GM21825 (cell line): ENCODE results near the gene SHROOM3.
A peak's percentile ranks its signal among the peaks of the same experiment; 100 is the strongest.

Experiments used
- ATAC-seq: cut with Tn5 transposase; IDR thresholded peaks from one replicate; pipeline ENCODE4 v1.9.1; 2021; ENCODE audit warnings: mild to moderate bottlenecking, moderate library complexity; ENCODE audit not compliant: unreplicated experiment

Gene SHROOM3

DNA sequence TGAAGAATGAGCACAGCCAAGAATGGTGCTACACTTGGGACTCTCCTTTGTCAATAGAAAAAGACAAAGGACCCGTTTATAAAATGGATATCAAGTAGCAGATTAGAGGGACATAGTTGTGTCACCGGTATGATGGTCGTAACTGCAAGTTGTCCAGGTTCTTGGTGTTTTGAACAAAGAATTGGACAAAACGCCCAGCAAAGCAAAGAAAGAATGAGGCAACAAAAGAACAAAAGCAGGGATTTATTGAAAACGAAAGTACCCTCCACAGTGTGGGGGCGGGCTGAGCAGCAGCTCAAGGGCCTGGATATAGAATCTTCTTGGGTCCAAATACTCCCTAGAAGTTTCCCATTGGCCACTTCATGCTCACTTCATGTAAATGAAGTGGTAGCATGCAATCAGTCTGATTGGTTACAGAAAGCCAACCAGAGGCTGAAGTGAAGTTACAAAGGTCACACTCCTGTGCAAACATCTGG lies 54.7 kb downstream of the SHROOM3 start:
- ATAC-seq = no peak

- ATAC-seq = no peak
Measured at GRCh38 chr4:76492055-76492454, 57.0 kb downstream of the SHROOM3 start.

GRCh38 chr4:76494243-76494642 lies 59.2 kb downstream of the SHROOM3 start:
- ATAC-seq = no peak

GRCh38 chr4:76494871-76495590 lies 60.0 kb downstream of the SHROOM3 start:
- ATAC-seq = no peak

GRCh38 chr4:76498550-76498949 lies 63.5 kb downstream of the SHROOM3 start:
- no peak for ATAC-seq

DNA sequence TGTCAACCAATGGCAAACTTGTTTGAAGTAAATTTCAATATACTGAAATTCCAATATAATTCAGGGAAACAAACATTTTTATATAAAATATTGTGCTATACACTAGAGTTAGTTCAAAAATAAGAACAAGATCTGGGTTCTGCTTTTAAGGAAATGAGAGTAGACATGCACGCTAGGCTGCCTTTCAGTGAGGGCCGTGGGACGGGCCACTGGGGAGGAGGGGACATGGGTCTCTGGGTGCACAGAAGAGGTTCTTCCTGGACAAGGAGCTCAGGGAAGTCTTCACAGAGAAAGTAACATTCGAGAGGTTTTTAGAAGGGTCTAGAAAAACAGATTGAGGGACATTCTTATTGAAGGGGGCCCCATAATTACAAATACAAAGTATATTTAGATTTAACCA lies 64.4 kb downstream of the SHROOM3 start:
- ATAC-seq = peak; percentile 71

DNA sequence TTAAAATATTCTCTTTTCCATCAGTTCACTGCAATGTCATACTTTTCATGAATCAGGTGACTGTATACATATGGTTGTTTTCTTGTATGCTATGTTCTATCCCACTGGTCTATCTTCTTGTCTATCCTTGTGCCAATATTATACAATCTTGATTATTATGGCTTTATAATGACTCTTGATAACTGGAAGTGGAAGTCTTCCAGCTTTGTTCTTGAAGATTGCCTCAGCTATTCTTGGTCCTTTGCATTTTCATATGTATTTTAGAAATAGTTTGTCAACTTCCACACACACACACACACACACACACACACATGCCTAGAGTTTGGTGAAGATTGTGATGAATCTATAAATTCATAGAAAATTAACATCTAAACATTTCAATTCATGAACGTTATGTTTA lies 67.9 kb downstream of the SHROOM3 start:
- no peak for ATAC-seq

DNA sequence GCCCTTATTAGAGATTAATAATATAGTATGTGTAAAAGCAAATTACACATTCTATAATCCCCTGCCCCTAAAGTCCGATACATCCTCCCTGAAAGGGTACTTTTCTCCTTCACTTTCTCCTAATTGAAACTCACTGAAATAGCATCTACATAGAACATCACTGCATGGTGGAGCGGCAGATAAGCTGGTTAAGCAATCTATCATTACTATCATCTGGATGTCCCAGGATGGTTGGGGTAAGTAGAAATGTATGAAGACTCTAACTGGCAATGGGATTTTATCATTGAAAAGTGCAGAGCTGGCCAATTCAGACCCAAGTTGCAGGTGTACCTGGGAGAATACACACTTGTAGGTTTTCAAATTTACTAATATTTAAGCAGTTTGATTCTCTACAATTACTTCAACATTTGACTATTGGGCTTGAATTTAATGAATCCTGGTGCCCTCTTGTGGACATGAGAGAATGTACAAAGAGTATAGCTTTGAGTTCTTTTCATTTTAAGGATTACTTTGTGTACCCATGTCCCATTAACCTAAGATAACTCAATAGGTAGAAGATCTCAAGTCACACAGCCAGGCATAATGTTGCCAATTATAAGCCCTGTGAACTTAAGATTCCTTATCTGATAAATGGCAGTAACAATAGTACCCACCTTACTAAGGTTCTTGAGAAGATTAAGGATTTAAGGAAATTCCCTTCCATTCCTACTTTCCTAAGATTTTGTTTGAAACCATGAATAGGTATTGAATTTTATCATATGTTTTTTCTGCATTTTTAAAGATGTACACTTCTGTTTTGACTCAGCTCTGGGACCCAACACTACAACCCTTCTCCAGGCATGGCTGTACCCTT lies 69.8 kb downstream of the SHROOM3 start:
- no peak for ATAC-seq

DNA sequence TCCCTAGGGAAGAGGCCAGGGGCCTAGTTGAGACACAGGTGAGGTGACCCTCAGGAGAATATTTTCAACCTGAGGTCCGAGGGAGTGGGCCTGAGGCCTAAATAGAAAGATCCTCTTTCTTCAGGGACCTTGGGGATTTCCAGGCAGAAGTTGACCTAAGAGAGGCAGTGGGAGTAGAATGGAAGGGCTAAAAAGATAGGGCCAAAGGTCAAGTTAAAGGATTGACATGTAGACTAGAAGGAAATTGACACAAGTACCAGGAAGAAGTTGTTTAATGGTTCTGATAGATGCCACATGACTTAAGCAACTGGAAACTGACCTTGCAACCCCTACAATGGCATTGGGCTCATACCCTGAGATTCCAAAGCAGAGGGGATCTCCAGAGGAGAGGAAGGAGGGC lies 76.9 kb downstream of the SHROOM3 start:
- ATAC-seq = no peak

- no peak for ATAC-seq
Measured at GRCh38 chr4:76513482-76513881, 78.5 kb downstream of the SHROOM3 start.

DNA sequence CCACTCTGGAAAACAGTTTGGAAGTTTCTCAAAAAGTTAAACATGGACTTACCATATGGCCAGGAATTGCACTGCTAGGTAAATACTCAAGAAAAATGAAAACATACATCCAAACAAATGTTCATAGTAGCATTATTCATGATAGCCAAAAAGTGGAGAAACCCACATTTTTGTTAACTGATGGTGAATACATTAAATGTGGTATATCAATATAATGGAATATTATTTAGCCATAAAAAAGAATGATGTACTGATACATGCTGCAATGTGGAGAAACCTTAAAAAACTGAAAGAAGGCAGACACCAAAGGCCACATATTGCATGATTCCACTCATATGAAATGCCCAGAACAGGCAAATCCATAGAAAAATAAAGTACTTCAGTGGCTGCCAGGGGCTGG lies 79.1 kb downstream of the SHROOM3 start:
- ATAC-seq = no peak

GRCh38 chr4:76515975-76516843 lies 81.2 kb downstream of the SHROOM3 start:
- ATAC-seq = peak; percentile 74

DNA sequence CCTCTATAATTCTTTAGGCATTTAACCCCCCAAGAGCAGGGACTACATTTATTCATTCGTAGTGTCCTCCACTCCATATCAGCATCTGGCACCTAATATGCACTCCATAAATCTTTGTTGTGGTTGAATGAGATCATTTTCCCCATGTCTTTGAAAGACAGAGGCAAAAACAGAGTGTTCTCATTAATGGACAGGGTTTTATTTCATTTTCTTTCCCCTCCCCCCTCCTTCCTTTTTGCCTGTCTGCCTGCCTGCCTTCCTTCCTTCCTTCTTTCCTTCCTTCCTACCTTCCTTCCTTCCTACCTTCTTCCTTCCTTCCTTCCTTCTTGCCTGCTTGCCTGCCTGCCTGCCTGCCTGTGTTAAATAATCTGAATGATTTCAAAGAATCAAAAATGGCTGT lies 83.2 kb downstream of the SHROOM3 start:
- no peak for ATAC-seq

- ATAC-seq = no peak
Measured at GRCh38 chr4:76523593-76523992, 88.6 kb downstream of the SHROOM3 start.

DNA sequence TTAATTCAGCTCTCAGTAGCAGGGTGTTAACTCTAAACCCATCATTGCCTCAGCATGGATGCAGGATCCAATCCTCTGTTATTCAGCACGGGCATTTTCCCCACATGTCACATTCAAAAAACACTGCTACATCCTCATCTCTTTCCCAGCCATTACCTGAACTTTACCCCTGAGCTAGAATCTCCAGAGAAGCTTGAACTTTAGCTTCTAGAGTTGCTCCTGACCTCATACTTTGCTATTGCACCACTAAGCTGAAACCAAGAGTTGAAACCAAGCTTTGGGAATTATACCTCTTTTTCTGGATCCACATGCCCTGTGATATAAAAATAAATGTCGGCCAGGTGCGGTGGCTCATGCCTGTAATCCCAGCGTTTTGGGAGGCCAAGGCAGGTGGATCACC lies 90.7 kb downstream of the SHROOM3 start:
- no peak for ATAC-seq

- ATAC-seq = no peak
Measured at GRCh38 chr4:76526585-76526990, 91.6 kb downstream of the SHROOM3 start.

DNA sequence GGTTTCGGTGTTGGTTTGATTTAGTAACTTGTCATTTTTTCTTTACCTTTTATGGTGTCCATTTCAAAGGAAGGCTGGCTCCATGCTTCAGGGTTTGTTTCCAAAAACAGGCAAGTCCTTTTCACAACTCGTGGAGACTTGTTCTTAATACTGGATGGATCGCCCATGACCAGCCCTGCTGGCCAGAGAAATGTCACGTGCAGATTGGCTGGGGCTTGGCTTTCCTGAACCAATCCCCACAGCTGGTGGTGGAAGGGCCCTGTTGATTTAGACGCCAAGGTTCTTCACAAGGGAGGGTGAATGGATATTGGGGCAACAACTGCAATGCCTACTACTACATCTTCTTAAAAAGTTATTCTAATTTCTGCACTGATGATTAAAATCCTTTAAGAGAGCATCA lies 92.6 kb downstream of the SHROOM3 start:
- ATAC-seq = no peak

GRCh38 chr4:76531597-76531996 lies 96.6 kb downstream of the SHROOM3 start:
- no peak for ATAC-seq

DNA sequence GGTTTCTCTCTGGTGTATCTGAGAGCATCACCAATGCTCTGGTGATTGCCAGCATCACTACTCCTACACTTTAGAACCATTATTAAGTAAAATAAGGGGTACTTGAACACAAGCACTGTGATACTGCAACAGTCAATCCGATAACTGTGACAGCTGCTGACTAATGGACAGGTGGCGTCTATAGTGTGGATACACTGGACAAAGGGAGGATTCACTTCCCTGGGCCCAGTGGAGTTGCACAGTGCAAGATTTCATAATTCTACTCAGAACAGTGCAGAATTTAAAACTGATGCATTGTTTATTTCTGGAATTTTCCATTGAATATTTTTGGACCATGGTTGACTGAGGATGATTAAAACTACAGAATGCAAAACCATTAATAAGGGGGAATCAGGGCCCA lies 97.8 kb downstream of the SHROOM3 start:
- ATAC-seq = no peak

DNA sequence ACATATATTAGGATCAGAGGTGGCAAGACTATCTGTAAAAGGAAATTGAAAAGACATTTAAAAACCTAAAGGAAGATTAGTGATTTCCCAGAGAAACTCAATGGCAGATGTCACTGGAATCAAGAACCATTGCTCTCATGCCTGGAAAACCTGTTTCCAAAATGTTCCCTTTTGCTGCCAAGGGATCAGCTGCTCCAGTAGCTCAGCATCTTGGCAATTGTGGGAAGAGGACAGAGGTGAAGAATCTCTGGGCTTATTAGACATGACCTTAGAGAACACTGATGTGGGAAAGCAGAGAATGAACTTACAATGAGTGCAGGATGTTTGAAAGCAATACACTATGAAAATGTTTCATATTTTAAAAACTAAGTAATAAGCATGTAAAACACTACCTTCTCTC lies 98.3 kb downstream of the SHROOM3 start:
- ATAC-seq = no peak
